NCI-H2029 (cell line): ENCODE data around the gene GID8.
"Not testable (repeated sequence)": the region's sequence is repeated elsewhere in the genome, so short reads cannot be mapped to it uniquely, and the experiment has no call there.

Experiments
- DNase-seq: peaks from one replicate; lab custom pipeline; 2025; lab: John Stamatoyannopoulos, UW

Gene GID8

GRCh38 chr20:62958388-62959100 lies 20.6 kb downstream of the GID8 start:
- no peak for DNase-seq

GRCh38 chr20:62959101-62959971 lies 21.4 kb downstream of the GID8 start:
- no peak for DNase-seq

- no peak for DNase-seq
Observed at GRCh38 chr20:62959998-62960436, 22.1 kb downstream of the GID8 start.

GRCh38 chr20:62960446-62961309 lies 22.7 kb downstream of the GID8 start:
- DNase-seq = not testable (repeated sequence)

- no peak for DNase-seq
Observed at GRCh38 chr20:62961310-62961783, 23.4 kb downstream of the GID8 start.

- DNase-seq = no peak
Observed at GRCh38 chr20:62961799-62962198, 23.9 kb downstream of the GID8 start.

- no peak for DNase-seq
Observed at GRCh38 chr20:62962221-62962879, 24.4 kb downstream of the GID8 start.

GRCh38 chr20:62962891-62963613 lies 25.1 kb downstream of the GID8 start:
- DNase-seq = no peak

GRCh38 chr20:62963614-62964397 lies 25.9 kb downstream of the GID8 start:
- DNase-seq = no peak

GRCh38 chr20:62964700-62965099 lies 26.8 kb downstream of the GID8 start:
- DNase-seq = no peak

- no peak for DNase-seq
Observed at GRCh38 chr20:62965363-62965771, 27.4 kb downstream of the GID8 start.

- DNase-seq = no peak
Observed at GRCh38 chr20:62966212-62967148, 28.5 kb downstream of the GID8 start.

- no peak for DNase-seq
Observed at GRCh38 chr20:62967149-62967501, 29.2 kb downstream of the GID8 start.

- DNase-seq = no peak
Observed at GRCh38 chr20:62967628-62968351, 29.8 kb downstream of the GID8 start.

GRCh38 chr20:62968378-62969178 lies 30.6 kb downstream of the GID8 start:
- no peak for DNase-seq

- no peak for DNase-seq
Observed at GRCh38 chr20:62969179-62969760, 31.3 kb downstream of the GID8 start.

- DNase-seq = no peak
Observed at GRCh38 chr20:62969939-62970306, 32.0 kb downstream of the GID8 start.
